Ishikawa (cell line): ENCODE data around the gene NPTXR.

Experiments
- CREB1 ChIP-seq: IDR thresholded peaks from 2 replicates; pipeline ENCODE4 v1.6.1; 2012; ENCODE audit warnings: low read depth
- RAD21 ChIP-seq: IDR thresholded peaks from 2 replicates; pipeline ENCODE4 v1.6.1; 2012; ENCODE audit warnings: low read depth
- REST ChIP-seq: IDR thresholded peaks from 2 replicates; pipeline ENCODE4 v1.6.1; 2012; ENCODE audit warnings: low read depth, mild to moderate bottlenecking
- TCF12 ChIP-seq: IDR thresholded peaks from 2 replicates; pipeline ENCODE4 v1.6.1; 2012; ENCODE audit warnings: low read depth

- TF ChIP-seq TCF12: no peak
- no peak for TF ChIP-seq RAD21
- no peak for TF ChIP-seq REST
- TF ChIP-seq CREB1: no peak
Measured at GRCh38 chr22:38782402-38783094, 61.3 kb downstream of the NPTXR start.
